Astrocyte (in vitro differentiated cells and primary cell): ENCODE results near the gene KNSTRN. TPM values are rescaled to one million over a fixed set of nuclear protein-coding genes. Genes with fewer than 3 reads are reported as not detected.
A peak's percentile ranks its signal among the peaks of the same experiment; 100 is the strongest.

Experiments used
- DNase-seq: peaks from one replicate; pipeline ENCODE4 v3.0.0-alpha.2; 2010; ENCODE audit warnings: low read depth
- FAIRE-seq: peaks from 2 replicates; lab custom pipeline; 2011; peaks lifted over from hg19 to GRCh38; lab: Jason Lieb, UNC
- H2AFZ ChIP-seq: 2 replicates; pipeline ENCODE4 v1.6.0; 2012; ENCODE audit warnings: low read depth, low read length, inconsistent platforms
- H3K27ac ChIP-seq: 2 replicates; pipeline ENCODE4 v1.5.1; 2011; ENCODE audit warnings: low read depth, low read length, inconsistent platforms
- H3K27me3 ChIP-seq: 2 replicates; pipeline ENCODE4 v1.6.0; 2011; ENCODE audit warnings: low read length, inconsistent platforms; ENCODE audit not compliant: insufficient read depth
- H3K36me3 ChIP-seq: 2 replicates; pipeline ENCODE4 v1.5.1; 2011; ENCODE audit warnings: low read length, inconsistent platforms; ENCODE audit not compliant: insufficient read depth
- H3K4me1 ChIP-seq: 2 replicates; pipeline ENCODE4 v1.5.1; 2011; ENCODE audit warnings: low read length, inconsistent platforms; ENCODE audit not compliant: insufficient read depth
- H3K4me2 ChIP-seq: 2 replicates; pipeline ENCODE4 v1.6.0; 2012; ENCODE audit warnings: low read length, inconsistent platforms
- H3K4me3 ChIP-seq: 2 replicates; pipeline ENCODE4 v1.5.1; 2011; ENCODE audit warnings: low read depth, mild to moderate bottlenecking, low read length, inconsistent platforms; ENCODE audit not compliant: insufficient read depth
- H3K79me2 ChIP-seq: 2 replicates; pipeline ENCODE4 v1.6.0; 2012; ENCODE audit warnings: mild to moderate bottlenecking, low read length, inconsistent platforms; ENCODE audit not compliant: insufficient read depth
- H3K9ac ChIP-seq: 2 replicates; pipeline ENCODE4 v1.6.0; 2012; ENCODE audit warnings: mild to moderate bottlenecking, low read length, inconsistent platforms
- H3K9me3 ChIP-seq: 2 replicates; pipeline ENCODE4 v1.5.1; 2012; ENCODE audit warnings: low read depth, mild to moderate bottlenecking, low read length, inconsistent platforms; ENCODE audit not compliant: insufficient read depth
- H4K20me1 ChIP-seq: 2 replicates; pipeline ENCODE4 v1.6.0; 2012; ENCODE audit warnings: low read length, inconsistent platforms; ENCODE audit not compliant: insufficient read depth
- H3K27ac Mint-ChIP-seq: one replicate; pipeline ENCODE4 v1.8.0; 2021; ENCODE audit warnings: mild to moderate bottlenecking, mixed read lengths; ENCODE audit not compliant: unreplicated experiment
- H3K27me3 Mint-ChIP-seq: one replicate; pipeline ENCODE4 v1.8.0; 2021; ENCODE audit warnings: low read depth, mixed read lengths; ENCODE audit not compliant: unreplicated experiment
- H3K36me3 Mint-ChIP-seq: one replicate; pipeline ENCODE4 v1.8.0; 2021; ENCODE audit warnings: low read depth, mixed read lengths; ENCODE audit not compliant: unreplicated experiment
- H3K4me1 Mint-ChIP-seq: one replicate; pipeline ENCODE4 v1.8.0; 2021; ENCODE audit warnings: low read depth, mixed read lengths; ENCODE audit not compliant: unreplicated experiment
- H3K4me3 Mint-ChIP-seq: one replicate; pipeline ENCODE4 v1.8.0; 2021; ENCODE audit warnings: mild to moderate bottlenecking, moderate library complexity, mixed read lengths; ENCODE audit not compliant: unreplicated experiment
- H3K9me3 Mint-ChIP-seq: one replicate; pipeline ENCODE4 v1.8.0; 2021; ENCODE audit warnings: mild to moderate bottlenecking, mixed read lengths; ENCODE audit not compliant: unreplicated experiment
- CTCF ChIP-seq: IDR thresholded peaks from 2 replicates; pipeline ENCODE4 v1.5.1; 2011; ENCODE audit warnings: low read depth, mild to moderate bottlenecking, inconsistent platforms, low read length, moderate library complexity; ENCODE audit not compliant: insufficient read depth
- EZH2 ChIP-seq: IDR thresholded peaks from 2 replicates; pipeline ENCODE4 v1.6.1; 2012; ENCODE audit warnings: mild to moderate bottlenecking, low read length, inconsistent platforms; ENCODE audit not compliant: insufficient read depth
- total RNA-seq: library from RNA; stranded (reverse); gene quantifications from 2 replicates; pipeline ENCODE4 v1.2.1, GENCODE V29; 2021

The KNSTRN gene
- total RNA-seq, 1 donor from 2014 or later = 37.8 TPM

- H3K4me1 Mint-ChIP-seq = peaks cover 10% of the 10 kb centered on the region
- no peak for FAIRE-seq
- Histone ChIP-seq H3K36me3 (peaks cover 17% of the 10 kb centered on the region), H3K79me2 (peaks cover 23% of the 10 kb centered on the region), H3K9me3 (no peaks in the 10 kb centered on the region), H2AFZ (no peak overlapping the region), H3K4me1 (peaks cover 15% of the 10 kb centered on the region), H3K27me3 (no peaks in the 10 kb centered on the region), H3K4me2 (peak overlapping the region; percentile 50), H3K4me3 (no peak overlapping the region), H4K20me1 (peaks cover 30% of the 10 kb centered on the region), H3K9ac (no peak overlapping the region), H3K27ac (no peak overlapping the region)
- H3K27ac Mint-ChIP-seq = no peak overlapping the region
- peaks cover 28% of the 10 kb centered on the region for H3K36me3 Mint-ChIP-seq
- no peak for DNase-seq
- no peaks in the 10 kb centered on the region for H3K27me3 Mint-ChIP-seq
- H3K9me3 Mint-ChIP-seq = peaks cover 3% of the 10 kb centered on the region
- H3K4me3 Mint-ChIP-seq = peak overlapping the region; percentile 79
- TF ChIP-seq EZH2 (no peak), CTCF (no peak)
Observed at GRCh38 chr15:40407330-40407990, 24.9 kb downstream of the KNSTRN start.

- Histone ChIP-seq H3K9ac (no peak overlapping the region), H3K27me3 (no peaks in the 10 kb centered on the region), H3K9me3 (no peaks in the 10 kb centered on the region), H3K4me2 (no peak overlapping the region), H4K20me1 (peaks cover 30% of the 10 kb centered on the region), H3K27ac (no peak overlapping the region), H2AFZ (no peak overlapping the region), H3K4me1 (peaks cover 15% of the 10 kb centered on the region), H3K36me3 (peaks cover 22% of the 10 kb centered on the region), H3K79me2 (peaks cover 23% of the 10 kb centered on the region), H3K4me3 (no peak overlapping the region)
- H3K9me3 Mint-ChIP-seq = peaks cover 3% of the 10 kb centered on the region
- DNase-seq = no peak
- peaks cover 29% of the 10 kb centered on the region for H3K36me3 Mint-ChIP-seq
- no peak overlapping the region for H3K27ac Mint-ChIP-seq
- H3K4me1 Mint-ChIP-seq = peaks cover 10% of the 10 kb centered on the region
- H3K4me3 Mint-ChIP-seq = no peak overlapping the region
- no peak for TF ChIP-seq CTCF
- TF ChIP-seq EZH2 = no peak
- no peak for FAIRE-seq
- no peaks in the 10 kb centered on the region for H3K27me3 Mint-ChIP-seq
Observed at GRCh38 chr15:40409366-40409765, 26.8 kb downstream of the KNSTRN start.

- H3K27ac ChIP-seq = no peak overlapping the region
- H3K4me2 ChIP-seq = no peak overlapping the region
- no peak overlapping the region for H2AFZ ChIP-seq
- no peak overlapping the region for H3K4me3 Mint-ChIP-seq
- H3K9ac ChIP-seq = no peak overlapping the region
- peaks cover 33% of the 10 kb centered on the region for H3K36me3 Mint-ChIP-seq
- peaks cover 30% of the 10 kb centered on the region for H4K20me1 ChIP-seq
- no peaks in the 10 kb centered on the region for H3K9me3 ChIP-seq
- H3K79me2 ChIP-seq = peaks cover 23% of the 10 kb centered on the region
- peaks cover 30% of the 10 kb centered on the region for H3K36me3 ChIP-seq
- H3K27ac Mint-ChIP-seq = no peak overlapping the region
- H3K27me3 ChIP-seq = no peaks in the 10 kb centered on the region
- FAIRE-seq = no peak
- DNase-seq = no peak
- no peak overlapping the region for H3K4me3 ChIP-seq
- no peaks in the 10 kb centered on the region for H3K27me3 Mint-ChIP-seq
- H3K4me1 Mint-ChIP-seq = peaks cover 9% of the 10 kb centered on the region
- TF ChIP-seq EZH2 = no peak
- H3K4me1 ChIP-seq = peaks cover 10% of the 10 kb centered on the region
- H3K9me3 Mint-ChIP-seq = peaks cover 3% of the 10 kb centered on the region
Observed at GRCh38 chr15:40410476-40410875, 28.0 kb downstream of the KNSTRN start.
